AG20443 (cell line): ENCODE results near the gene NOTCH4.

Experiments
- DNase-seq: peaks from one replicate; pipeline ENCODE4 v3.0.0; 2012; ENCODE audit warnings: low spot score, mixed read lengths

Gene NOTCH4

DNA sequence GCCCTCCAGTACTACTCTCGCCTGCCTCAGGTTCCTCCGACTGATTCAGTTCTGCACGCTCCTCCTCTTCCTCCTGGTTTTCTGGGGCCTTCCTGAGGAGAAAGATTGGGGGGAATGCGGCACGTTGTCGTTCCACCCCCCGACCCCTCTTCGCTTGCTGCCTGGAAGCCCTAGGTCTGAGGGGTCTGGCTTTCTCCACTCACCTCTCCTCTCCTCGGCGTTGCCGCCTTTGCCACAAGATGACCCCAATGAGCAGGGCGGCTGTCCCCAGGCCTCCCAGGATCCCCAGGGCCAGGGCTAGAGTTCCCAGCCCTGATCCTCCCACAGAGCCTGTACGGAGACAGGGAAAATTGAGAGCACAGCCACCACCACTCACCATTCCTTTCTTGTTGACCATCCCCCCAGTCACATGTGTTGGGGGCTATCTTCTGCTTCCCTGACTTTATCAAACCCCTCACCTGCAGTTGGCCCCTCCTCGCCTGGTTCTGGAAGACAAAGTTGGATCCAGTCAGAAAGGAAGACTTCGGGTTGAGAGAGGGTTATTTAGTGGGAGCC lies 42.6 kb downstream of the NOTCH4 start:
- DNase-seq, result no peak

DNA sequence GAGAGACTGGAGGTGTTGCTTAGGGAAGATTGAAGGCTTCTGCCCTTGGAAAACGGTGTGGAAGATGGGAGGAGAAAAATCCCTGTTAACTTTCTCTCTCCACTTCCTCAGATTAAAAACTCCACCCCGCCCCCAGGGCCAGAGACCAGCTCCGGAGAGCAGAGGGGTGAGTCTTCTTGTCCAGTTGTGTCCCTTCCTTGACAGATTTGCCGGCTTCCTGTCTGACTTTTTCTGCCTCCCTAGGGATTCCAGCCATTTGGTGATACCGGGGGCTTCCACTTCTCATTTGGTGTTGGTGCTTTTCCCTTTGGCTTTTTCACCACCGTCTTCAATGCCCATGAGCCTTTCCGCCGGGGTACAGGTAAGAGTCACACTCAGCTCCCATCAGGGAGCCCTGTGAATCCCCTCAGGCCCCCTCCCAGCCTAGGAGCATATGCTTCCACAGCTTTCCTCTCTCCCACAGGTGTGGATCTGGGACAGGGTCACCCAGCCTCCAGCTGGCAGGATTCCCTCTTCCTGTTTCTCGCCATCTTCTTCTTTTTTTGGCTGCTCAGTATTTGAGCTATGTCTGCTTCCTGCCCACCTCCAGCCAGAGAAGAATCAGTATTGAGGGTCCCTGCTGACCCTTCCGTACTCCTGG lies 44.0 kb downstream of the NOTCH4 start:
- DNase-seq, result no peak

DNA sequence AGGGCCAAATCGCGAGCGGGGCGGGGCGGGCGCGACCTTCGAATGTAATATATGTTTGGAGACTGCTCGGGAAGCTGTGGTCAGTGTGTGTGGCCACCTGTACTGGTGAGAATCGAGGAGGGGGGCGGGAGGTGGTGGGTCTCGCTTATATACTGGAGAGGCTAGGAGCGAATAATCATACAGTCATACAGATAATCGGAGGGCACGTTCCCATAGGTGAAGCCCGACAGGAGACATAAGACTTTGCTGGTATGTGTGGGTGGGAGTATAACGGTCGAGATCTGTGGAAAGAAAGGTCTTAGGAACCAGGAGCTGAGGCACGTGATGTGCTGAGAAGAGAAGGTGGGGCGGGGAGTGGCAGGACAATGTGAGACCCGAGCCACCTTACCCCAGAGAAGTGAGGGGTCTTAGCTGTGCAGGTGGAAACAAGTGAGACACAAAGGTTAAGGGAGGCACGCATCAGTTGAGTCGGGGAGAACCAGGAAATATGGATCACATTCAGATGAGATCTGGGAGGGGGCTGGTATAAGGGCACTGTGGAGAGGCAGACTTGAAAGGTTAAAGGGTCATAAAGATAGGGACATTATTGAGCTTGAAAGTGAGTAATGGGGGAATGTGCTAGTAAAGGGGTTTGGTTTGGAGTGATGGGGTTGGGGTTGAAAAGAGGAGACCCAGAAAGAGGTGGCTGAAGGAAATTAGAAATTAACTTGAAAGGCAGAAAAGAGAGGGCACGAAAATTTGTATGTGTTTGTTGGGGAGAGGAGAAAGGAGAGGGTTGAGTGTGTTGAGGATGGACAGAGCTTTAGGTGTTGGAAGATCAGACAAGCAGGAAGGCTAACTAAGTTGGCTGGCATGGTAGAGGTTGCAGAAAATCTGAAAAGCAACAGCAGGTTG lies 45.1 kb downstream of the NOTCH4 start:
- no peak for DNase-seq

DNA sequence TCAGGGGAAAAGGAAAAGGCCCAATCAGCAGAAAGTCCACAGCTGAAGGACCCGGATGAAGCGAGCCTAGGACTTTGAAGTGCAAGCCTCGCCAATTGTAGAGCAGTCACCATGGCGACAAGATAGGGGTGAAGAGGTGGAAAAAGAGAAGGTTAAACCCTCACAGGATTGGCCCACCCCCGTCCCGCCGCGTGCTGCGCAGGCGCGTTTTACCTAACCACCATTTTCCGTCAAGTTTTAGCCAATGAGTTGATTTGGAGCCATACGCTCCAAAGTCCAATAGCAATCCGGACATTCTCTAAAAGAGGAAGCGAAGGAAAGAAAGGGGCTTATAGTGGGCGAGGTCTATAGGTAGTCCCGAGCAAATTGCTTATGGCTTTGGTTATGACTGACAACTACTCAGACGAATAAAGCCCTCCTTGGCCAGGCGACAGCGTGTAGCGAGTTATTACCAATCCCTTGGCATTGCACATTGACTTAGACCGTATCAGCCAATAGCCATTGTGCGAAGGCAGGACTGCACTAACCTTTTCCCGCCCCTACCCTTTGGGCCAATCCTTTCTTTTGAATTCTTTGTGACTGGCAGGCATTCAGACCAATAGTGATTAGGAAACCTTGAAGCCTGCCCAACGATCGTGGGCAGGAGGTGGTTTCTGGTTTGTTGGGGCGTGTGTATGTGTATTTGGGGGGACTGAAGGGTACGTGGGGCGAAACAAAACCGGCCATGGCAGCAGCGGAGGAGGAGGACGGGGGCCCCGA lies 45.9 kb downstream of the NOTCH4 start, which contains the start of gene RNF5:
Gene RNF5, plus strand, starts transcription at position 618 of the 759 bp plus-strand sequence. Its CDS starts 107 bp downstream, at position 725.
- DNase-seq, result peak; percentile 96

DNA sequence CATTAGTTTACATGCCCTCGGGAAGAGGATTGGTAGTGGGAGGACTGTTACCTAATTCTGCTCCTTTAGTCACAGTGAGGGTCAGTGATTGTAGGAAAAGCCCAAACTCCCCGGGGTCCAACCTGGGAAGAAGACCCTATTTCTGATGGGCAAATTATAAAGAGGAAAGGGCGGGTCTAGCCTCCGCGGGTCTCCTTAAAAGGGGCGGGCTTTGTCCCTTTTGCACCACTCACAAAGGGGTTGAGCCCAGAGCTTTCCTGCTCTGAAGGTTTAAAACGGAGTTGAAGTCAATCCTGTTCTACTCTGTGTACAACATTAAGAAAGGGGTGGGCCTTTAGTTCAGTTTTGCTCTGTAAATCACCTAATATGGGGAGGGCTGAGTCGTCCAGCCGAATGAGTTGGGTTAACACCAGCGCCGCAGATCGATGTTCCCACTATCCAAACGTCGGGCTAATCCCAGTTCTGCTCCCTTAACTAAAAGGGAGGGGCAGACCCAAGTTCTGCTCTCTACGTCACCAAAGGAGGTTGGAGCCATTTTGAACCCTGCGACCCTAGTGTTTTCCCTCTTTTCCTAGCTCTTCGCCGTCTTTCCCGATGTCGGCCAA lies 46.6 kb downstream of the NOTCH4 start:
- no peak for DNase-seq

DNA sequence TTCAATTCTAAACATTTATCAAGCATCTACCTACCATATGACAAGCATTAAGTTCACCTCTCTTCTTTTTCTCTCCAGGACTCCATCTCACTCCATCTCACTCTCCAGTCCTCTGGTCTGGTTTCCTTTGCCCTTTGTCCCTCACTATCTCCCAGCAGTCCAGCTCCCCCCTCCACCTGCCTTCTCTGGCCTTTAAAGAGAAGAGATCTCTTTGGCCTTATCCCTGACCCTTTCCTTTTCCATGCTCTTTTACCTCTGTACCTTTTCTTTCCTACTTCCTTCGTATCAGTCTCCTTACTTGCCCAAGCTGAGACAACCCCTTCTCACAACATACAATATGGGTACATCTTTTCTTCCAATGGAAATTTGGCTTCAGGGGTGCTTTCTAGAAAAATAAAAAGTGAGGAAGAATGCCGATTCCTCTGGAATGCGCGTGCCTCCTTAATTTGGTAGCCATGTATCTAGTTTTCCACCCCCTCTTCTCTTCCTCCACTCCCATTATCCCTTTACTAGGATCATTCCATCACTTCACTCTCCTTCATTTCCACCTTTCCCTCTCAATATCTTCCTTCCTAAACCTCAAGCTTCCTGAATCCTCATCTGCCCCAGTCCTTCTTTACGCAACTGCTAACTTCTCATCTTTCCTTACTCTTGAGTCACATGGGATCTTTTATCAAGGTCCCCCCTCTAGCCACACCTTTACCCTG lies 47.2 kb downstream of the NOTCH4 start:
- no peak for DNase-seq

DNA sequence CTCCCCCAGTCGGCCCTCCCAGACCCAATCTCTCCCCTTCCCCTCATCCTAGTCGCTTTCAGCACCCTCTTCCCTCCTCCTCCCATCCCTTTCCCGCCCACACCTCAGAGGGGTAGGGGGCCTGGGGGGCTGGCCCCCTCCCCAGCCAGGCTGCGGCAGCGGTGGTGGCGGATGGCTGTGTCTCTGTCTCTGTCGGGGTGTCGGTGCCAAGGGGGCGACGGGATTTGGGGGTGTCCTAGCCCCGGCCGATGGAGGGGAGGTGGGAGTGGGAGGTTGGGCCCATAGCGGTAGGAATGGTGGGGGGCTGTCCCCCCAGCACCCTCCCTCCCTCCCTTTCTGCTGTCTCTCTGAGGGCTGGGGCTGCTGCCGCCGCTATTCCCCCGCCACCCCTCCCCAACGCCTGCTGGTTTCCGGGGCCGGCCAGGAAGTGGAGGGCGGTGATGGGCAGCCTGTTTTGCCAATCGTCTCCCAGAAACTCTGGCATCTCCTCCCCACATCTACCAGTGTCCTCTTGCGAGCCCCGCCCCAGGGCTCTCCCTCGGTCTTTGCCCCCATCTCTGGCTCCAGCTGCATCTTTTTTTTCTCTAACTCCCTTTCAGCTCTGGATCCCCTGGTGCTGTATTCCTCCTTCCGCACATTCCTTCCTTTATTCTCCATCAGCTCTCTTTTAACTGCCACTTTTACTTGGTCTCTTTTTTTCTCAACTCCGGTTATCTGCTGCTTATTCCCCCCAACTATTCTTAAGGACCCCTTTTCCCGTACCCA lies 48.0 kb downstream of the NOTCH4 start, which contains the start of gene AGPAT1:
Gene AGPAT1, minus strand, starts transcription at position 374 of the 765 bp plus-strand sequence. CDS start 4,588 bp downstream, outside the sequence.
- peak; percentile 97 for DNase-seq

DNA sequence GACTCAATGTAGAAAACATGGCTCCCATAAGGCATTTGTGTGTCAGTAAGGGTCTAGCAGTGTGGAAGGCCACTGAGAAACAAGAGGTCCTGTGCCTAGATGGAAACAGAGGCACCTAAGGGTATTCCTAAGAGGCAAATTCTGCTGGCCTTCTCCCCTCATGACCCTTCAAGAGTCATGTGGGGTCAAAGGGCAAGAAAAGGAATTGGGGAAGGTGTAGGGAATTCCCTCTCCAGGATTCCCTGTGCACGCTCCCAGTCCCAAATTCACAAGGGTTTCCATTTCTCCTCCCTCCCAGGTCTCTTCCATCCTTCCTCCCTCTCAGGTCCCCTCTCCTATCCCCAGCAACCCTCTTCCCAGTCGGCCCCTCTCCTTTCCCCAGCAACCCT lies 48.6 kb downstream of the NOTCH4 start:
- no peak for DNase-seq

DNA sequence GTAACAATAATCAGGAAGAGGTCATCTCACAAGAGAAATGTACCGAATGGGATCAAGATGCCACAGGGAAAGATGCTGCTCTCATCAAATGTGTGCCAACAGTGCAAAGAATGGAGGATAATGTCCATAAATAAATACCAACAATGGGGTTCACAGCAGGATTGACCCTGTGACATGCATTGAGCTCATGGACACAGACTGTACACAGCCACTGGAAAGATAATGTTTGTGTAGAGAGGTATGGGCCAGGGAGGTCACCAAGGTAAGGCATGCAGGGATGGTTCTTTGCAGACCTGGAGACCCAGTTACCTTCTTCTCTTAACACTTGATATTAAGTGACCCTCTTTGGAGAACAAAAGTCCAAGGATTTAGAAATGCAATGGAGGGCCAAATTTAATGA lies 49.5 kb downstream of the NOTCH4 start:
- no peak for DNase-seq

DNA sequence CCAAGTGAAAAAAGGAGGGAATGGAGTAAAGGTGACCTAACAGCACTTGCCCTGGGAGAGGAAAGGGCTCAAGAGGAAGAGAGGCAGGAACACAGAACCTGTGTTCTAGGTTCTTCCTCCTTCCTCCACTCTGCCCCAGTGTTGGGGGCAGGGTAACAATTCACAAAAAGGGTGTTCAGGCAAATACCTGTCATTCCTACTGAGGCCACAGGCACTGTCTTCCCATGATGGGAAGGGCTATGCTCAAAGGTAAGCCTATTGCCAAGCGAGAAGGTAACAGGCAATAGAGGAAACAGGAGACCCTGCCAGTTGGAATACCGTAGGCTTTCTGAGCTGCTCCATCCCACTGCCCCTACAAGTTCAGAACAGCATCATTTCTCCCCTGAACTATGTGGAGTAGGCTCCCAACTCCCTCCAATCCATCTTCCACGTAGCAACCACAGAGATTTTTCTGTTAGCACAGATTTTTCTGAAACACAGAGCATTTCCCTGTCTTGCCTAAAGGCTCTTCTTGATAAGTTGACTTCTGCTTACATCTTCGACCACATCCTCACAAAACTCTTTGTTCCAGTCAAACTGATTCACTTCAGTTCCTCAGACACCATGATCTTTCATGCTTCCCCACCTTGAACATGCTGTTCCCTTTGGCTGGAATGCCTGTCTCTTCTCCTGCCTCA lies 50.7 kb downstream of the NOTCH4 start:
- no peak for DNase-seq

DNA sequence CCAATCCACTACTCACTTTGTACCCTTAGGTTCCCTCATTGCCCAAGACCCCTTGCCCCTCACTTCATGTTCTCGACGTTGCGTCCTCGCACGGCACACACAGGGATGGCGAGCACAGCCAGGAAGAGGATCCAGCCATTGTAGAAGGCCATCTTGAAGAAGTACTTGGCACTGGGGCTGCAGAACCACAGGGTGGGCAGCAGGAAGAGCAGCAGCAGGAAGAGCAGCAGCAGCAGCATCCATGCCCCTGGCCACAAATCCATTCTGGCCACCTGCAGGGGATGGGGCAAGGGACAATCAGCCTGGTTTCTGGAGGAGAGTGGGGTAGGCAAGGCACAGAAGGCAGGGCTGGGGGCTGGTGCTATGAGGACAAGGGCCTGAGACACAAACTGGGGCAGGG lies 52.6 kb downstream of the NOTCH4 start:
- DNase-seq, result no peak

DNA sequence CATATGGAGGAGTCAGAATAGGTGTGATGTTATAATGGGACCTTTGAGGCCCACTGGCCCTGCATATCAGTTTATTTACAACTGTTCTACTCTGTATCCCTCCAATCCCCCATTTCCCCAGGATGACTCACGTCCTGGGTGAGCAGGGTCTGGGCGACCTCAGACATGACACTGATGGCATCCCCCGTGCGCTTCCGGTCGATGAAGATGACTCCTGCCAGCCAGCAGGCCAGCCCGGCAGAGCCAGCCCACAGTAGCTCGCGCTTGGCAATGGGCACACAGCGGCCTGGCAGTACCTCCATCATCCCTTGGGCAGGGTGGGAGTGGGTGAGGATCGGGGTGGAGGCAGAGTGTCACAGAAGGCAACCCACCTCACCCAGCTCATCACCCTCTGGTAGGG lies 53.6 kb downstream of the NOTCH4 start:
- DNase-seq, result no peak

DNA sequence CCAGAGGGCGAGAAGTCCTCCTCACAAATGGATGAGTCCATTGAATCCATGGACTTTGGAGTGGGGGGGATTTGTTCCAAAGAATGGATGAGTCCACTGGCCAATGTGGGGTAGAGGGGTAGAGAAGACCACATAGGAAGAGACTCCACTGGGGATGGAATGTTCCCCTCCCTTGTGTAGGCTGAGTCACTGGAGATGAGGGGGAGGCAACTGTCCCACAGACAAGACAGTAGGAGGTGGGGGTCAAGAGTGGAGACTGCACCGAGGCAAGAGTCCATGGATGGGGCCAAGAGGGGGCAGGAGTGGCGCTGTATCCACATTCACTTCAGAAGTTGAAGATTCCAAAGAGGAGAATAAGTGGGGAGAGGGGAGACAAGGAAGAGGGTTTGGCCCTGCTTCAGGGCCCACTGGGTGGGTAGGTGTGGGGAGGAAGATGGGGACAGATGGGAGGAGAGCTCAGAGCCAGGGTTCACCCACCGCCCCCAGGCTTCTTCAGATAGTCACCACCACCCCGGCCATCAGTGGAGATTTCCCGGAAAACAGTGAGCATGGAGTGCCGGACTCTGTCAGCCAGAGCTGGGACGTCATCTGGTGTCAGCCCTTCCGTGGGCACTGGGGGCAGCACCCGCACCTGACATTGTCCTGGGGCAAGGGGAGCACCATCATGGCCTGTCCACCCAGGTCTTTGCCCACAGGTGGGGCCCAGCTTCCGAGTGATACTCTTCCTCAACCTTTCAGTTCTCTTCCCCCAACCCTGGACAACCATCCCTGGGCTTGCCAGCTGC lies 54.9 kb downstream of the NOTCH4 start:
- DNase-seq, result peak; percentile 33

DNA sequence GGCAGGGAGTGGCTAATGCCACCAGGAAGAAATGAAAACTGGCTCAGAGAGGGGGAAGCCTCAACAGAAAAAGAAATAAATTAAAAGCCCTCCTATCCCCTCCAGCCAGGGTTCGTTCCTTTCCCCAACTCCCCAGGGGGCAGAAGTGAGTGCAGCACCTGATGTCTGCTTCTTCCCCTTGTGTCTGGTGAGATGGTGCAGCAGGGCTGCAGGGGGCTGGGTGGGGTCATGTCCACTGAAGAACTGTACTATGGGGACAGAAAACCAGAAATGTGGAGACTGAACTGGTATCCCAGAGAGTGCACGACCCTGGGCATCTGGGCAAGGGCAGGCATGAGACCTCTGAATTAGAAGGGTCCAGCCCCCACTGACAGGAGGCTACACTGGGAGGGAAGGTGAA lies 55.5 kb downstream of the NOTCH4 start:
- DNase-seq, result no peak

DNA sequence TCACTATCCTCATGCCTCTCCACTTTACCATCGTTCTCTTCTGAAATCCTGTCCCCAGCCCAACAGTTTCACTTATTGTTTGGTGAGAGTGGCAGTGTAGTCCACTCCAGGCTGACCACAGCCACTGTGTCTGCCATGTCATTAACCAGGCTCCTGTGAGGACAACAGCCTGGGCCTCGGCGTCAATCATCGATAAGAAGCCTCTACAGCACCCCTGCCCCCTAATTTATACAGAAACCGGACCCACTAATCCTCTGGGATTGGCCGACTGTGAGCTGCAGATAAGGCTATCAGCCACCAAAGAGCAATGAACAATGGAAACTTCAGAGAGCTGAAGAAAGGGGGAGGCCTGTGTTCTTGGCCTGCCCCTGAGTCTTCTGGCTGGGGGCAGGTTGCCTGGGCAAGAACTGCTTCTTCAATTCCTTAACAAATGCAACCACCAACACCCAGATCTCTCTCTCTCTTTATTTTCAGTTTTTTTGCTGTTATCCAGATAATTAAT lies 56.1 kb downstream of the NOTCH4 start:
- no peak for DNase-seq

DNA sequence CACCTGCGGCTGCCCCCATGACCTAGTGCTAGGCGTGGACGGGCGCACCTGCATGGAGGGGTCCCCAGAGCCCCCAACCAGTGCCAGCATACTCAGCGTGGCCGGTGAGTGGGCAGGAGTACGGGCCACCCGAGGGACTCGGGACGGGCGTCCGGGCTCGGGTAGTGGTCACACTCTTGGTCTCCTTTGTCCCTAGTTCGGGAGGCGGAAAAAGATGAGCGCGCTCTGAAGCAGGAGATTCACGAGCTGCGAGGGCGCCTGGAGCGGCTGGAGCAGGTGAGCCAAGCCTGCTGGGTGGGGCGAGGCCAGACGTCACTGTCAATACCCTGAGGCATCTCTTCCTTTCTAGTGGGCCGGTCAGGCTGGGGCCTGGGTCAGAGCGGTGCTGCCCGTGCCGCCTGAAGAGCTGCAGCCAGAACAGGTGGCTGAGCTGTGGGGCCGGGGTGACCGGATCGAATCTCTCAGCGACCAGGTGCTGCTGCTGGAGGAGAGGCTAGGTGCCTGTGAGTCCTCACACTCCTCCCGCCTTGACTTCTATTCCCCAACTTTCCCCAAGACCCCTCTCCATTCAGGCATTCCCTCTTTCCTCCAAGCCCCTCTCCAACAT lies 56.6 kb downstream of the NOTCH4 start:
- no peak for DNase-seq

DNA sequence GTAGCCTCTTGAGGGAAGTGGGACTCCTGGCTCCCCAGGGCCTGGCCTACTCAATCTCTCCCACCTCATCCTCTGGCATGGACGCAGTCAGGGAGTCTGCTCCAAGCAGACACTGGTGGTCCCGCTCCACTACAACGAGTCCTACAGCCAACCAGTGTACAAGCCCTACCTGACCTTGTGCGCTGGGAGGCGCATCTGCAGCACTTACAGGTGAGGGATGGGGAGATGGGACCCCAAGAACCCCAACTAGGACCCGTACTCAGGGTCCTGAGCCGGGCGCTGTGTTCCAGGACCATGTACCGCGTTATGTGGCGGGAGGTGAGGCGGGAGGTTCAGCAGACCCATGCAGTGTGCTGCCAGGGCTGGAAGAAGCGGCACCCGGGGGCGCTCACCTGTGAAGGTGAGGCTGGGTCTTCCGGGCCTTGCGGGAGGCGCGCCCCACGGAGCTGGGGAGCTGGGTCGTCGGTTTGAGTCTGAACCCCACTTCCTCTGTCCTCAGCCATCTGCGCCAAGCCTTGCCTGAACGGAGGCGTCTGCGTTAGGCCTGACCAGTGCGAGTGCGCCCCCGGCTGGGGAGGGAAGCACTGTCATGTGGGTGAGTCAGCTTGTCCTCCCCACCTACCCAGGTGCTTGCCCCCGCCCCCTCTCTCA lies 57.3 kb downstream of the NOTCH4 start:
- no peak for DNase-seq

DNA sequence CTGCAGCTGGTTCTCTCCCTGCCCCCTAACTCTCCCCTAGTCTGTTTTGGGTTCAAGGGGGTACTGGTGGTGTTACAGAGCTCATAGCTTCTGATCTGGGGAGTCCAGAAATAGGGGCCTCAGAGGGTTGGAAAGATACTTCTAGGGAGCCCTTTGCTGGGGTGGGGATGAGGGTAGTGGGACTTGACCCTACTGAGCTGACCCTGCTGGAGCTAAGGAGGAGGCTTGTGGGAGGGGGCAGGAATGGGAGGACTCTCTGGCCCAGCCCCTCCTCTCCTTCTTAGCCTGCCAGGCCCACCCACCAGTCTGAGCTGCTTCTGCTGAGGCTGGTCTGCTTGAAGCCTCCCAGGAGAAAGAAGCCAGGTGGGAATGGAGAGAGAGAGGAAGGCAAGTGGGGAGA lies 59.6 kb downstream of the NOTCH4 start, which contains the start of gene EGFL8:
Gene EGFL8, plus strand, starts transcription at position 301 of the 400 bp plus-strand sequence. CDS start 1,571 bp downstream, outside the sequence.
- no peak for DNase-seq
